HG03342 (cell line): ENCODE measurements around the gene SULT6B1.
A peak's percentile ranks its signal among the peaks of the same experiment; 100 is the strongest.
"Not testable (repeated sequence)": the region's sequence is repeated elsewhere in the genome, so short reads cannot be mapped to it uniquely, and the experiment has no call there.

Experiments
- ATAC-seq: cut with Tn5 transposase; IDR thresholded peaks from one replicate; pipeline ENCODE4 v1.9.1; 2021; ENCODE audit warnings: mild to moderate bottlenecking, moderate library complexity; ENCODE audit not compliant: unreplicated experiment

SULT6B1 gene

DNA sequence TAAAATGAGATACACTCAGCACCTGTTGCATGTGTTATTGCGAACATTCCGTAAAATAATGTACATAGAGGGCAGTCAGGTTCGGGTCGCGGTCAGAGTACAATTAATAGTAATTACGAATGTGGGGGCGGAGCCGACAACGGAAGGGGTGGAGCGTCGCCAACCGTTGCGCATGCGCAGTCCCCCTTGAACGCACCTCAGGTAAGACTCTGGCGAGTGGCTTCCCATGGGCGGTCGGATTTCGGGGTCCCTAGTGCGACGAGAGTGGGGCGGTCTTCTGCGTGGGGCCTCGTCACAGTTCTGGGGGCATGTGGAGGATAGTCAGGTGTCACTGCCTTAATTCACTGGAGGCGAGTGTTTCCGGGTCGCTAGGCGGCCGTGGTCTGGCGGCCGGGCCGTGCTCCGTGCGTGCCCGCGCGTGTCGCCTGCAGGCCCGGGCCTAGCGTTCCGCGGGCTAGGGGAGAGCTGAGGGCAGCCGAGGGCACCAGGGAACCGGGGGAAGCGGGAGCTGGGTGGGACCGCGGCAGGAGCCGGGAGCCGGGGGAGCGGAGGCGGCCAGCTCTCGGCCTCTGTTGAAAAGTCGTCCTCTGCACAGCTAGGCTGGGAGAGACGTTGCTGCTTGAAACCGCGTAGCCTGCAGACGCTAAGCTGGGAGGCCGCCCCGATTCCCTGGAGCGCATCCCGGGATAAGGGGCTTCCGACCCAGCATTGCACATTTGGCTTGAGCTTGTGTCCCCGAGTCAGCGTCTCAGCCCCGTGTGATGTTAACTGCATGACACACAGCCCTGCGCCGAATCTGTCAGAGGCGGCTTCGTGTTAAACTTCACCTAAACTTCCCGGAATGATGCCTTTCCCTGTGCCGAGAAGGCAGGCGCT is 8.1 kb upstream of the SULT6B1 start, which contains the start of gene CEBPZOS:
Gene CEBPZOS (plus strand): TSS at position 177 of the 876 bp plus-strand sequence. CDS start 3,209 bp downstream, outside the sequence.
- ATAC-seq, result peak; percentile 77

DNA sequence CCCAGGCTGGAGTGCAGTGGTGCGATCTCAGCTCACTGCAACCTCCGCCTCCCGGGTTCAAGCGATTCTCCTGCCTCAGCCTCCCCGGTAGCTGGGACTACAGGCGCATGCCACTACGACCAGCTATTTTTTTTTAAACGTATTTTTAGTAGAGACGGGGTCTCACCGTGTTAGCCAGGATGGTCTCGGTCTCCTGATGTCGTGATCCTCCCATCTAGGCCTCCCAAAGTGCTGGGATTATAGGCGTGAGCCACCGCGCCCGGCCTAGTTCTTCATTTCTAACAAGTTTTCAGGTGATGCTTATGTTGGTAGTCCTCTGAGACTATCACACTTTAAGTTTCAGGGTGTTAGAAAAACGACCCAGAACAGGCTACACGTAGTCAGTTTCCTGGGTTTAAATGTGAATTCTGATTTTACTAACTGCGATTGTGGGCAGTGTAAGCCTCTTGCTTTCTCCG is 7.4 kb upstream of the SULT6B1 start:
- ATAC-seq, result not testable (repeated sequence)

DNA sequence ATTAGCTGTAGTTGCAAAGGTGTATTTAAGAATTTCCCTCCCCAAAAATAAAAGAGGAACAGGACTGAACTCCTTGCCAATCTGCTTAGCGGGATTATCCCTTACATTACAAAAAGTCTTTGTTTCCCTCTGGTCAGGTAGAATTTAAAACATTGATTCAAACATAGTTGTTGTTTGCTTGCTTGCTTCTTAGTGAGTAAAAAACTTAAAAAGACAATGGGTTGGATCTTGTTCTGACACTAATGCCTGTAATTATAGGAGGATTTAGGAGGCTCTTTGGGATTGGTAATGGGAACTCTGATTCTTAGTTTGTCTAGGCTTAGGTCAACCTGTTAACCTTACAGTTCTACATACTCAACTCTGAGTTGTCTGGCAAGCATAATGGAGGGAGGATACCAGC is 4.1 kb upstream of the SULT6B1 start:
- no peak for ATAC-seq

DNA sequence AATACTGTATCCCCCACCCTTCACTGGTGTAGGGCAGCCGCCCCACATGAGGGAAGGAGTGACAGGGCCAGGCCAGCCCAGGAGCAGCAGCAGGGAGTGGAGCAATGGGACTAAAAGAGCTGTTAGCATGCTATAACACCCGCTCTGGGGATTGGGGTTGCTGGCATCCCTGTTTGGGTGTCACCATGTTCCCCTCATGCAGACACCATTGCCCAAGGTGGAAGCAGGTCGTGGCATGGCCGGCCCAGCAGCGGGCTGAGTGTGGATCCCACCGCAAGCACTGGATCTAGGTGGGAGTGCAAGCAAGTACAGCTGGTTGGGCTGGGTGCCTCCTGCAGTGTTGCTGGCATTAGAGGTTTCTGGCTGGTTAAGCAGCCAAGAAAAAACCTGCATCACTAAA is 3.3 kb upstream of the SULT6B1 start:
- no peak for ATAC-seq

DNA sequence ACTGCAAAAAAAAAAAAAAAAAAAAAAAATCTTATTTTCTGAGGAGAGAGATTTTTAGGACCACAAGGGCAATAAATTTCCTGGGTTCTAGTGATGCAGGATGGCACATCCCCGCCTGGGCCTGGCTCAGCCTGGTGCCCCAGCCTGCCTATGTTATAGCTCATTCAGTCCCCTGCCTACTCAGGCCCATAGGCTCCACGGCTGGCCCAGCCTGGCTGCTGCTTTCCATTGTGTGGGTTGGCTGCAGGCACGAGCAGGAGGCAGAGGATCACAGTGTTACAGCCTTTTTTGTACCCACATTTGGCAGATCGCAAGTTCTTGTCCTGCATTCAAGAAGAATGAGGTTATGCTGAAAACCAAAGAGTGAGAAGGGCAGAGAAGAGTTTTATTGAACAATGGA is 2.8 kb upstream of the SULT6B1 start:
- ATAC-seq, result no peak

DNA sequence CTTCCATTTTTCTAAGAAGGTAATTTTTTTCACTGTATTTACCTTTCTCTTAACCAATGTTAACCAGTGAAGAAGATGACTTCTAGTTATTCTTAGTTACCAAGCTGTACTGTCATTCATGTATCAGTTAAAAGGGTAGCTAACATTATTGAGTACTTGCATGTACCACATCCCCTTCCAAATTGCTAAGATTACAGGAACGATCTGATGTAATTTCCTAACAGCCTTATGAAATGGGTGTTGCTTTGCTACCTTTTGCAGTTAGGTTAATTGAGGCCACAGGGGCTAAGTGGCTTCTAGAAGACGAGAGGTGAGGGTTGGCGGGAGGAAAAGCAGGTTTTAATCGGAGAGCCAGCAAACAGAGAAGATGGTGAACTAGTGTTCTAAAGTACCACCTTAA is 1.8 kb upstream of the SULT6B1 start:
- ATAC-seq, result no peak

DNA sequence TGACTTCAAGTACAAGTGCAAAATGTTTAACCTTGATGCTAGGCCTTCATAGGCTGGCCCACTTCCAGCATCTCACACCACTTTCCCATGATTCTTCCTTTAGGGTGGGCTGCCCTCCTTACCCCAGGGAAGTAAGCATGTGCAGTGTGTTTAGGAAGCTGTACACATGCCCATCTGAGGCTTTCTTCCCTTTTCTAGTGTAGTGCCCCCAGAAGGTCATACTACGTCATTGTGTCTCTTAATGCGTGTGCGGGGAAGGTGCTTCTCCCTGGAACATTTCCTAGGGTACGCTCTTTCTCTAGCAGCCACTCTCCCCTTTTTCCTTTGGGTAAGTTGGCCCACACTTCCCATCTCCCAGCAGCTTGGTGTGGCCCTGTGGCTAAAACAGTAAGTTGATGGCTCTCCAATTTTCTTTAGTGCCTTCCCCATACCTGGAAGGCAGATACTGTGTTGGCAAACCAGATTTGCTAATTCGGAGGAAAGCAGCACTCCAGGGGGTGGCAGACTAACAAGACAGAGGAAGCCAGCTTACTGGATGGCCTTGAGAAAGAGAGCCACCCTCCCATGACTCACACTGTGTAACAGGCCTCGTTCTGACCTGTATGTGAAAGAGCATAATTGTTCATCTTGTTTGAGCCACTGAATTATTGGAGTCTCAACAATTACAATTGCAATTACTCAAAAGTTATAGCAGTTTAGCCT is 1.1 kb upstream of the SULT6B1 start:
- ATAC-seq, result no peak

DNA sequence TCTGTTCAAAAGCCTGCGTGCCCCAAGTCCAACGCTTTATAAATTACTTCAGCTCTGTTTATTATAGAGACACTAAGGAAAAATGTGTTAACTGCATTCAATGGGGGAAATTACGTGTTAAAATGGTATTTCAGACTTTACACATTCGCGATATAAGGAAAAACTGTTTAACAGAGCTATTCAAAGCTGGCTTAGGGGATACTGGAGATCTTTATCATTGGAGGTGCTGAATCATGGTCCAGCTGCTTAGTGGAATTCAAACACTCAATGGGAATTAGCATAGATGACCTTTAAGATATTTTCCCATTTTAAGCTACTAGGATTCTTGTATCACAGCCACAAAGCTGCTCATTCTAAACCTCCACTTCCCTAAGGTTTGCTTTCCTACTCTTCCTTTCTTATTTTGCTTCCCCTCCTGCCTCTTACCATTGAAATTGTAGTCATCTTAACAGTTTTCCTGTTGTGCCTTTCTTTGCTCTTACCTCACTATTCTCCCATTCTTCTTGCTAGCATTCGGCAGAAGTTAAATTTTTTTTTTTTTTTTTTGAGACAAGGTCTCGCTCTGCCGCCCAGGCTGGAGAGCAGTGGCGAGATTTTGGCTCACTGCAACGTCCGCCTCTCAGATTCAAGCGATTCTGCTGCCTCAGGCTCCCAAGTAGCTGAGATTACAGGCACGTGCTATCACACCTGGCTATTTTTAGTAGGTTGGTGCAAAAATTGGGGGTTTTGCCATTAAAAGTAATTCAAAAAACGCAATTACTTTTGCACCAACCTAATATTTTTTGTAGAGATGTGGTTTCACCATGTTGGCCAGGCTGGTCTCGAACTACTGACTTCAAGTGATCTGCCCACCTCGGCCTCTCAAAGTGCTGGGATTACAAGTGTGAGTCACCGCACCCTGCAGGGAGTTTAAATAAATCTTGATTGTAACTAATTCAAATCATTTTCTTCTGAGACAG is 6.5 kb downstream of the SULT6B1 start:
- ATAC-seq, result no peak

DNA sequence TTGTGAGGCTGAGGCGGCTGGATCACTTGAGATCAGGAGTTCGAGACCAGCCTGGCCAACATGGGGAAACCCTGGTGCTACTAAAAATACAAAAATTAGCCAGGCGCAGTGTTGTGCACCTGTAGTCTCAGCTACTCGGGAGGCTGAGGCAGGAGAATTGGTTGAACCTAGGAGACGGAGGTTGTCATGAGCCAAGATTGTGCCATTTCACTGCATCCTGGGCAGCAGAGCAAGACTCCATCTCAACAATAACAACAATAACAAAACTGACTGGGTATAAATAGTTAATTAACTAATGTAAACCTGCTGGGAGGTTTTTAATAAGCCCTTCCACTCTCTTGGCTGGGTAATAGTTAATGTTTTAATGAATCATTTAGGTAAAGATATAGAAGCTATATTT is 7.8 kb downstream of the SULT6B1 start:
- ATAC-seq, result no peak

DNA sequence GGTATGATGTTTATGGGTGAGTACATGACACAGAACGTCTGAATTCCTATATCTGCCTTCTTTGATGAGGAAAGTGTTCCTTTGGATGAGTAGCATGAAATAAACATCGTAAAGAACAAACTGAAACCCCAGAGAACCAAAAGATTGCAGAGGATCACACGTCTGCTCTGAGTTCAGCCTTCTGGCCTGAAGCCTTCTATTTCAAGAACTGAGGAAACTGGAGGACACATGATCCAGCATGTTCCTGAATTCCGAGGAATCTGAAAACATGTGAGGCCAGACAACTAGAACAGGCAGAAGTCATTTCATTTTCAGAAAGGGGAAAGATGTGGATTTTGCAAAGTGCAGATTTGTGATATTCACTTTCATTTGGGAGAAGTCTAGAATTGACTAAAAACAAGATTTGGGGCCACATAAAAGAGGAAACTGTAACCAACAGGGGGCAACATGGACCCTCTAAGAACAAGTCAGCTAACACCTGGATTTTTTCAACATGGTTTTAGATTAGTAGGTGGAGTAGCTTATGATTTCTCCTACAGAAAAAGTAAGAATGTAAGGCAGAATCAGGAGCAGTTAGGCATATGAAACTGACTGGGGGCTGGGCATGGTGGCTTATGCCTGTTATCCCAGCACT is 8.3 kb downstream of the SULT6B1 start:
- ATAC-seq, result no peak

DNA sequence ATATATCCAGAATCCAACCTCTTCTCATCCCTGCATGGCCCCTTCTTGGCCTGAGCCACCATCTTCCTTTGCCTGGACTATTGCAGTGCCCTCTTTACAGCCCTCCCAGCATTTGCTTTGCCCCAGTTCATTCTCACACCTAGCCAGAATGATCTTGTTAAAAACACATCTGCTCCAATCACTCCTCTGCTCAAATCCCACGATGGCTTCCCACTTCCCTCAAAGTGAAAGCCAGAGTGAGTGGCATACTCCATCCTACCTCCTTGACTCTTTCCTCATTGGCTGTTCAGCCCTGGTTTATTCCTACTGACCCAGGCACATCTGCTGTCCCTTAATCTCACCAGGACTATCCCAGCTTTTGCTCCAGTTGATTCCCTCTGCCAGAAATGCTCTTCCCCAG is 14.7 kb downstream of the SULT6B1 start:
- no peak for ATAC-seq

DNA sequence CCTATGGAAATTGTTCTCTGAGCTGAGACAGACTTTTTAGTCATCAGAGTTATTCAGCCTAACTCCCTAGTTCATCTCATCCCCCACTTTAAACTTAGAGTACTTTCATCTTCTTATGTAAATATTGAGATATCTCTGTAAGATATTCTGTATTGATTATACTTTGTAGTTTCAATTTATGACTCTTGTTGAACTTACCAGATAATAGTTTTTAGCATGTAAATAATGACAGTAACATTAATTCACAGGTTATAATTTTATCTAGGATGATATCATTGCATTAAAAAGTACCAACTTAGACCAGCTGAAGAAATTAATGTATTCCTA is 16.9 kb downstream of the SULT6B1 start:
- ATAC-seq, result no peak

DNA sequence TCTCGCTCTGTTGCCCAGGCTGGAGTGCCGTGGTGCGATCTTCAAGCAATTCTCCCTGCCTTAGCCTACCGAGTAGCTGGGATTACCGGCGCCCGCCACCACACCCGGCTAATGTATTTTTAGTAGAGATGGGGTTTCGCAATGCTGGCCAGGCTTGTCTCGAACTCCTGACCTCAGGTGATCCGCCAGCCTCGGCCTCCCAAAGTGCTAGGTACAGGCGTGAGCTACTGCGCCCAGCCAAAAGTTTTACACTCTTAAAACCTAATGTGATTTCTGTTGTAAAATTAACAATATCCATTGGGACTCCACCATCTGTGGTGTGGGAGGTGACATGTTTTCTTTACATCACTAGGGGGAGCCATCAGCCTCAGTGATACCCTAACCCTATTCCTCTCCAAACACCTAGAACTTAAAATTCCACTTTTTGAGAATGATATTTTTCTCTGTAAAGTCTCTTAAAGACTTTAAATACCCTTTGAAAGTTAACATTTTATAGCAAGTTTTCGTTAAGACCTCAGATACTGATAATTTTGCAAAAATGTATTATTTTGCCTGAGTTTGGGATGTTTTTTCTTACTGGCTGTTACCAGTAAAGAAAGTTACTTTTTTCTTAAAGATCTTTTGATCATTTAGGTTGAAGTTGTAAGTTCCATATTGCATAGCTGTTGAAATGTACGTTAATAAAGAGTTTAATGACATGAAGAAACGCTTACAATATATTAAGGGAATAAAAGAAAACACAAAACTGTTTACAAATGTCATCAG is 20.1 kb downstream of the SULT6B1 start:
- no peak for ATAC-seq

DNA sequence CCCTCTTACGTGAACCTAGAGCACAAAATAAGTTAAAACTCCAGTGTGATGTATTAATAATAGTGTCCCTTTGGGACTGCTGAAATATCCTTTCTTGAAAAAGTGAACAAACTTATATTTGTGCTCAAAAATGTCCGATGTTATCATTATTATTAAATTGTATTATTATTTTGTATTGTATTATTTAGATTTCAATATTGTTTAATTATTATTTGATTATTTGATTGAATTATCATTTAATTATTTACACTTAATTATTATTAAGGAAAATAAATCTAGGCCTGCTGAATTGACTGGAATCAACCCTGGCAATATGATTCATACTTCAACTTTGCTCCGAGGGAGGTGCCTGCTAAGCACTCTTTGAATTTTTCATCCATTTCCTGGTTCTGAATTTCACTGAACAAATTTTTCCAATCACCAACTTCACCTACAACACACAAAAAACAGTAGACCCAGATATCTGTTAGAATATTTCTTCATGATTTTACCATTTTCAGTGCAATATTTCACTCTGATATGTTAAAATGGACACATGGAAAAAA is 20.8 kb downstream of the SULT6B1 start:
- ATAC-seq, result no peak

DNA sequence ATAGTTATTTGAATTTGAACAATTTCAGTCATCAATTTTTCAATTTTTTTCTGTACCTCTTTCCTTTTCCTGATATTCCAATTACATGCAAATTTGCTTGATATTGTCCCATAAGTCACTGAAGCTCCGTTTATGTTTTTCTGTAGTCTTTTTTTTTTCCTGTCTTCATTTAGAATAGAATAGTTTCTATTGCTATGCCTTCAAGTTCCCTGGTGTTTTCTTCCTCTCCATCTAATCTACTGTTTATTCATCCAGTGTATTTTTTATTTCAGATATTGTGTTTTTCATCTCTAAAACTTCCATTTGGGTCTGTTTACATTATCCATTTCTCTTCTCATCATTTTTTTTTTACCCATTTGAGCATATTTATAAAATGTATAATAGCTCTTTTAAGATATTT is 23.7 kb downstream of the SULT6B1 start:
- ATAC-seq, result no peak

DNA sequence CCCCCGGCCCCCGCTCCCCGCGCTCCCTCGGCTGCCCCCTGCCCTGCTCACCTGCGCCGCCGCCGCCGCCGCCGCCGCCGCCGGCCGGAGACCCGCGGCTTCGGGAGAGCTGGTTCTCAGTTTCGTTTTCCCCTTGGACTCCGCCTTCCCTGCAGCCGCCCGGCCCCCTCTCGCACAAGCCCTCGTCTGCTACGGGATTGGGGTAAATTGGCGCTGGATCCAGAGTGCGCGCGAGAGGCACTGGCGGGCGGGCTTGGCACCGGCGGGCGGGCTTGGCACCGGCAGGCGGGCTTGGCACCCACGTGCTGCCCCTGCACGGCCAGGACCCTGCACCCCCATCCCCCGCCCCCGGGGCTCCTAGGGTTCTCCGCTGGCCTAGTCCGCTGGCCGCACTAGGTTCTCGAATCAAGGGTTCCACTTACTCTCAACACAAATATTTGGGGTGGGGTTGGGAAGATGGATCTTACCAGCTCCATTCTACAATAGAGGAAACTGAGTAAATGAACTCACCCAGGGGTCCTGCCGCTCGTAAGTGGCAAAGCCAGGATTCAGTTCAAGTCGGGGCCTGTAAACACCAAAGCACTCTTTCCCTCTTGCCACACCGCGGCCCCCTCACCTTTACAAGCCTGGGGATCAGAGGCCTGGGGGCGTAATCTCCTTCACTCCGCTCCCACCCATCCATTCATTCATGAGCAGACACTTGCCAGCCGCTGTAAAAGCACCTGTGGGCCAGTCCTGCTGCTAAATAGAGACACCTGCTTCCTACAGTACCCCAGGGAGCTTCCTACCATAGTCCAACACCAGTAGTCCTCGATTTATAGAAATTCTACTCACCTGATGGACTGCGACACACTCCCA is 31.4 kb downstream of the SULT6B1 start, which contains the start of gene EIF2AK2:
Gene EIF2AK2 (minus strand): TSS at position 124 of the 858 bp plus-strand sequence. CDS start 9,174 bp downstream, outside the sequence.
- peak; percentile 90 for ATAC-seq

DNA sequence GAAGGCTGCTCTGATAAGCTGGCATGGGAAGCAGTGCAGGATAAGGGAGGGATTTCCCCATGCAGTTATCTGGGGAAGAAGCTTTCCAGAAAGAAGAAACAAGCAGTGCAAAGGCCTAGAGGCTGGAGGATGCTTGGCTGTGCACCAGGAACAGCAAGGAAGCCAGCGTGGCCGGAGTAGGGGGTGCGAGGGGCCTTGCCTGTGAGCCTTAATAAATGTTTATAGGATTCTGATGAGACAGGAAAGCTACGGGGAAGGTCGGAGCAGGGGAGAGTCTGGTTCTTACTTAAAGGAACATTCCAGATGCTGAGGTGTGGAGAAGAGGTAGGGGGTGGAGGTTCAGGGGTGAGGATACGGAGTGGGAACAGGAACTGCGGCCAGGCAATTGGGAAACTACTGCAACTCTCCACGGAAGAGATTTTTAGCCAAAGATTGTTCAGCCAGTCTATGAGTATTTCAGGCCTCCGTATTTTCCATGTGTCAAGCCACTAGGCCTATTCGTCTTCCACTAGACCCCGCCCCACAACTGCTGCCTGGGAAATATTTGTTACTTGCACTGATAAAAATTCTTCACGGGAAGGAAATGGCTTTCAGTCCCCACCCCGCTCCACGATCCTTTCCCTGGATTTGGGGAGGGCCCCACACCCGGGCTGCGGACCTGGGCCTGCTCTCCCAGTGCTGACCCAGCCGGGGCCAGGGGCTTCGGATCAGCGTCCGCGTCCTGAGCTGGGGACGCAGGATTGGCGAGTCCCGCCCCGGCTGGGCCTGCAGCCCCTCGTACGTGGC is 32.2 kb downstream of the SULT6B1 start:
- ATAC-seq, result peak; percentile 15

DNA sequence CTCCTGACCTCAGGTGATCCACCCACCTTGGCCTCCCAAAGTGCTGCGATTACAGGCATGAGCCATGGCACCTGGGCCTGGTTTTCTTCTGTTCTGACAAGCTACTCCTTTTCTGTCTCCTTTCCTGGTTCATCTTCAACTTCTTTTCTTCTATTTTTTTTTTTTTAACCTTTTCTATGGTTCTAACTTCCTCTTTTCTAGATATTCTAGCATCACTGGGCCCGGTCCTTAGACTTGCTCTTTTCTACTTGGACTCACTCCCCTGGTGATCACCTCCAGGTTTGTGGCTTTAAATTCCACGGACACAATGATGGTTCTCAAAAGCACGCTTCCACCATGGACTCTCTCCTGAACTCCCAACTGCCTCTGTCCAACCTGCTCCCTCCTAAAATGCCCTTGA is 33.7 kb downstream of the SULT6B1 start:
- no peak for ATAC-seq
